AG08396 (cell line): ENCODE results near the gene FOXL2NB.

Experiments
- DNase-seq: peaks from one replicate; pipeline ENCODE4 v3.0.0; 2012; ENCODE audit warnings: low spot score, mixed read lengths

Gene FOXL2NB

DNA sequence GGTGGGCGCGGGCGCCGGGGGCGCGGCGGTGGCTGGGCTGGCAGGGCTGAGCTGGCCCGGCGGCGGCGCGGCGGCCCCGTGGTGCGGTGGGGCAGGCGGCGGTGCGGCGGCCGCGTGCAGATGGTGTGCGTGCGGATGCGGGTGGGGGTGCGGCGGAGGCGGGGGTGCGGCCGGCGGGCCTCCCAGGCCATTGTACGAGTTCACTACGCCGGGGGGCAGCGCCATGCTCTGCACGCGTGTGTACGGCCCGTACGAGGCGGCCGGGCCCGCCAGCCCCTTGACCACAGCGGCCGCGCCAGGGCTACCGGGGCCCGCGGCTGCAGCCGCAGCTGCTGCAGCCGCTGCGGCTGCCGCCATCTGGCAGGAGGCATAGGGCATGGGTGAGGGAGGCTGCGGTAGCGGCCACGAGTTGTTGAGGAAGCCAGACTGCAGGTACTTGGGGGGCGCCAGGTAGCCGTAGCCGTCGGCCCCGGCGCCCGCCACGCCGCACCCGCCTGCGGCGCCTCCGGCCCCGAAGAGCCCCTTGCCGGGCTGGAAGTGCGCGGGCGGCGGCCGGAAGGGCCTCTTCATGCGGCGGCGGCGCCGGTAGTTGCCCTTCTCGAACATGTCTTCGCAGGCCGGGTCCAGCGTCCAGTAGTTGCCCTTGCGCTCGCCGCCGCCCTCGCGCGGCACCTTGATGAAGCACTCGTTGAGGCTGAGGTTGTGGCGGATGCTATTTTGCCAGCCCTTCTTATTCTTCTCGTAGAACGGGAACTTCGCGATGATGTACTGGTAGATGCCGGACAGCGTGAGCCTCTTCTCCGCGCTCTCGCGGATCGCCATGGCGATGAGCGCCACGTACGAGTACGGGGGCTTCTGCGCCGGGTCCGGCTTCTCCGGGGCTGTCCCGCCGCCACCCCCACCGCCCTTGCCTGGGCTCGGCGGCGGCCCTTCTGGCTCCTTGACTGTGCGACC, 1.0 kb upstream of the FOXL2NB start:
- no peak for DNase-seq

DNA sequence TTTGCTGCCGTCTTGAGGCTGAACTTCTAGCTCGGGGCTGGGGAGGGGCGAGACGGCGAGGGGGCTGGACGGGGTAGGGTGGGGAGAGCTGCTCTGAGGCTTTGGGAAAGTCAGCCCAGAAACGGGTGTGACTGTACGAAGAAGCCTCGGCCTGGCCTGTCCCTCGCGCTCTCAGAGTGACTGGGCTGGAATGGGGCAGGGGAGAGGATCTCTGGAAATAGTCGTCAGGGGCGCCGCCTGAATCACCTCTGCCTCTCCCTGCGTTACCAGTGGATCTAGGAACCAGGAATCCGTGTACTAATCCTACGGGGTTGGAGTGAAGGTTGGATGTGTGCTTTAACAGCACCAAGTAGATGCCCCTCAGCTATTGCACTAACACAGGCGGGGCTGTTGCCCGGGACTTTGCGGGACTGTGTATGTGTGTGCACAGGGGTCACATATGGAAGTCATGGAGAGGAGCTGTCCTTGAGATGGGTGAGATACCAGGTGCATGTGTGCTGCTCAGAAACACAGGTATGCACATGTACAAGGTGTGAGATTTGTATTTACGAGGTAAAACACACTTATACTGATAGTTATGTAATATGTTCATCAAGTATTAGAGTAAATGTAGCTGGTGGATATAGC, 591 bp downstream of the FOXL2NB start:
- DNase-seq = no peak

DNA sequence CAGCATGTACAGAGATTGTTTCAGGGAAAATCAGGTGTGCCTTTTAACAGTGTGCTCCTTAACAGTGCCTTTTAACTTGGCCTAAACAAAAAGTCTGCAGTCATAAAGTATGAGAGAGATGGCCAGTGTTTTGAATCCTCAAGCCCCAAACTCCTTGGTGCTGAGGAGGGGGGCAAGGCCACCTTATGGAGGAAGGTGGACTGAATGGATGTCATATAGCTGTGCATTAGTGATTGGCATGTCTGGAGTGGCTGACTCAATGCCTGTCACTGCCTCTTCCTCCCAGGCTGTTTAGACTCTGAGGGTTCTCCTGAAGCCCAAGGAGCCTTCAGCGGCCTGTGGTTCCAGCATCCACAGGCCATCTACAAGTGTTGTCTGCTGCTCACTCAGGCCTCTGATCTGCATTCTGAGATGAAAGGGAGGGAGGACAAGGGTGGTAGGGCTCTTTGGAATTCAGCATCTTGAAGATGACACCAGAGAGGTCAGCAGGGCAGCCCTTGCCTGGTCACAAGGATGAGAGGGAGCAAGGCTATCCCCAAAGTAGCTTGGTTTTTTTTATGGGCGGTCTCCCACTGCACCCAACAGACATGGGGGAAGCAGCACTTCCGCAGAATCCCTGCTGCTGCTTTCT, 1.5 kb downstream of the FOXL2NB start:
- DNase-seq = no peak

DNA sequence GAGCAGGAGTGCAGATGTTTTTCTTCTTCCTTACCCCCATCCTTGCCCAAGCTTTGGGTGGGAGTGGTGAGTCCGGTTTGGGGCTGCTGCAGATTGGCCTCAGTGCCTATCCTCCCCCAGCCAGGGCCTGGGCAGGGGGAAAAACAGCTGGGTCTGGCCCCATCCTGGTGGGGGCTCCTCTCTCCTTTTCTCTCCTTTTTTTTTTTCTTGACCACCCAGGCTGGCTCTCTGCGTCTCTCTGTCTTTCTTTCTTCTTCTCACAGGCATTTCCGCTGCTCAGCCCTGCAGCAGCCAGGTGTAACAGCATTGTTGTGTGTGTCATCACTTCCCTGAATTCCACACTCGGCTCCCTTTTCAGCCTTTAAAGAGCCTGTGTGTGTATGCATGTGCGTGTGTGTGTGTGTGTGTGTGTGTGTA, 2.0 kb downstream of the FOXL2NB start:
- no peak for DNase-seq

DNA sequence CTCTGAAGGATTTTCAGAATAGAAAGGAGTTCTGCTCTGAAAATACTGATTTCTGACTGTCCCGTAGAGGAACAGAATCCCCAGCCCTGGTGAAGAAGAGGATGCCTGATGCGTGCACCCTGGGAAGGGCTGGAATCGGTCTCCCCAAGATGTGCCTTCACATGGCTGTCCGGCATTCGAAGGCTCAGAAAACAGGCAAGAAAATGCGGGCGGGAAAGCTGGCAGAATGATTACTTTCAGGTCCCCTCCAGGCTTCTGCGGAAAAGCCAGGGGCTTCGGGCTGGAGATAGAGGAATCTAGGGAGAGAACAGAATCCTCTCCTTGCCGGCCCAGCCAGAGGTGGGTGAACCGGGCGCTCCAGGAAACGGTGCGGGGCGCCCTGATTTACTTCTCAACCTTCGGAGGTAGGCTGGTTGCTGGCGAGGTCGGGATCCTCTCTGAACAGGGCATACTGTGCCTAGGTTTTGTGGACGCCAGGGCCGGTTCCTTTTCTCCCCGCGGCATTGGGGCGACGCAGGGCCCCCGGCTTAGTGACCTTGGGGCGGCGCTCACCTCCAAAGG, 2.5 kb downstream of the FOXL2NB start:
- no peak for DNase-seq

DNA sequence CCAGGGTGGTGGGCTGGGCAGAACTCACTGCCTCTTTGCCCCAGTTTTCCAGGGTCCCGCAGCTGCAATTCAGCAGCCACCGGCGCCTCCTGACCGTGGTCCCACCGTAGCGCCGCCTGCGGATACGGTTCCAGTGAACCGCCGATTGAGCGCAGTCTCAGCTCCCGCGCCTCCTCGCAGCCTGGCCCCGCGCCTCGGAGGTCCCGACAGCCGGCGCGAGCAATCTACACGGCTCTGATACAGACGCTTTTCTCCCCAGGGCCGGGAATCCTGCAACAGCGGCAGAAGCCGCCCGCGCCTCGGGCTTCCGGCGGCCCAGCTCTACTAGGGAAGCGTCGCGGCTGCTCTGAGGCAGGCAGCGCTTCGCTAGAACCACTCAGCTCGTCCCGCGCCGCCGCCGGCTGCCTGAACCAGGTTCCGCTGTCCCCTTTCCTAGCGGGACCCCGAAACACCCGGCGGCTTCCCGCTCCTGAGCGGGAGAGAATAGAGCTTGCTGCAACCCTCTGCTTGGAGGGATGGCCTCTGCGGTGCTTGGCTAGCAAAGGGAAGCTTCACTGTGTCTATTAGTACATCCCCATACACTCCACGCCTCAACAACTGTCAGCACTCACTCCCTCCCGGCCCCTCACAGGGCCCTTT, 3.1 kb downstream of the FOXL2NB start:
- no peak for DNase-seq

DNA sequence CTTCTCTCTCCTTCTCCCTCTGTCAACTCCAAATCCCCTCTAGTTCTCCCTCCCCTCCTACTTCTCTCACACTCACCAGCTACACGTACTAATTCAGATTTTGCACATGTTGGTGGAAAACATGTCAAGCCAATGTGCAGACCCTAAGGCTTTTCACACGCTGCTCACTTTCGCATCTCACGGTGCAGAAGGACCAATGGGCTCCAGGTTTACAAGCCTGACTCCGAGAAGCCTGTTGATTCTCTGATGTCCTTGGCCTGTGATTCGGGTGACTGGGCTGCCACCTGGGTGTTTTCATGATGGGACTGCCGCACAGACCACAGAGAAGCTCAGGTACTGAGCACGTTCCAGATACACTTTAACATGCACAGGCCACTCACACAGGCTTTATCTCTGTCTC, 3.7 kb downstream of the FOXL2NB start:
- no peak for DNase-seq

DNA sequence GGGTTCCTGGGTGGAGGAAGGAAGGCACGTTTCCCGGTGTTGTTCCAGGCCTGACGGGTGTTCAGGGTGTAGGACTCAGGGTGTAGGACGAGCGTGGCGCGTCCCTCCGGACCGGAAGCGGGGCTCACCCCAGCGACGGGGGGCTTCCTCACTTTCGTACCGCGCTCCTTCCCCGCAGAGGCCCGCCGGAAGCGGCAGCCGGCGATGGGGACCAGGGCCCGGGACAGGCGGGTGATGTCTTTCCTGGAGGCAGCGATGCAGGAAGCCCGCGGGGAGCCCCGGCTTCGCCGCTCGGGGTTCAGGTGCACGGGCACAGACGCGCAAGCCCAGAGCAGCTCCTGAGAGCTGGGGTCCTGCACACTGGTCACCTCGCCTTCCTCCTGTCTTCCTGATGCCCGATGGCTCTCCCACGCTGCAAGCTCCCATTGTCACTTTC, 13.4 kb downstream of the FOXL2NB start:
- no peak for DNase-seq

DNA sequence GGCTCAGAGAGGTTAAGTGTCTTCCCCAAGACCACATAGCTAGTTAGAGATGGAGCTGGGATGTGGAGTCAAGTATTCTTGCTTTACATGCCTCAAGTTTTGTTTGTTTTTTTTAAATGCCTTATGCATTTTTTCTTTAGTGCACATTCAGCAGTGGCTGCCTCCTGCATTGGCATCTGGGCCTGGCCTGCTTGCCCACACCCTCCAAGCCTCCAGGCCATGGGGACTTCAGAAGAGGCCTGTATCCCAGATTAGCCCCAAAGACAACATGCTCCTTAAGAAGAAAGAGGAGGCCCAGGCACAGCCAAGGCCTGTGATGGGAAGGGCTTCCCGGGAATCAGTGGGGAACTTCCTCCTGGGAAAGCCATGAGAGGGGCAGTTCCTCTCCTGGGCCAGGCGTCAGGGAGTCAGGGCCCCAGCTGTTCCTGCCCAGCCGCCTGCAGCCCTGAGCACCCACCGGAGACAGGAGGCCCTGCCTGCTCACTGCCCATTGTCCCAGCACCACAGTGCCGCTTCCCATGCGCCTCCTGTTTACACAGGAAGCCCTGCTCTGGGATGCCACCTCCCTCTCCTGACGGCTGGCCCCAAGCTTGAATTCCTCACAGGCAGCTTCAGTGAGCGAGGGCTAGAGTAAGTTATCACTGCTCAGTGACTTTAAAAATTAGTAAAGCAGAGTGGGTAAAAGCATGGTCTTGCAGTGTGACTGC, 16.0 kb downstream of the FOXL2NB start:
- DNase-seq = no peak

DNA sequence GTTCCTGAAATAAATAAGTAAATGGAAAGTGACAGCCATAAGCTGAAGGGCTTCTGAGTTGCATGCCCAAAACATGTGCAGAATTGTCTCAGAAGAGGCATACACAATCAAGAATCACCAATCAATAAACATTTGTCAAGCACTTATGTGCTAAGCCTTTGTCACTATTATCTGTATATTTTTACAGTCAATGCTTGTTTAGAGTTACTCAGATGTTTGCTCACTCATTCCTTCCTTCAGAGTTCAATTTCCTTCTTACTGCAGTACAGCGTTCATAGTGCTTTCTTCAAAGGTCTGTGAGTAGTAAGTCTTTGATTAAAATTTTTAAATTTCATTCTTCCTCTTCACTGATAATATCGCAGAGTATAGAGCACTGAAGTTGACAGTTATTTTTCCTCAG, 17.2 kb downstream of the FOXL2NB start:
- DNase-seq = no peak

DNA sequence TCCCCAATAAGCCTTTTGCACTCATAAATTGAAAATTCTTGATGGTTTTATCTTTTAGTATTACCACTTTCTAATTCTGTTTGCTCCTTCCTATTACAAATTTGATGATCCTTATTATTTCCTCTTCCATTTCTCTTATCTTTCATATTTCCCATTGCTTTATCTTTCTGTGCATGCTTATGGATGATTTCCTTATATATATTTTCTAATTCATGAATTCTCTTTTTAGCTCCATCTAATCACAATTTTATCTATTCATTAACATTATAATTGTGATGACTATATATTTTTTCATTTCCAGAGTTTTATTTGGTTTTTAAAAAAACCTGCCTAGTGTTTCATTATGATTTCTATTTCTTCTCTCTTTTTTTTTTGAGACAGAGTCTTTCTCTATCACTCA, 17.9 kb downstream of the FOXL2NB start:
- DNase-seq = no peak

DNA sequence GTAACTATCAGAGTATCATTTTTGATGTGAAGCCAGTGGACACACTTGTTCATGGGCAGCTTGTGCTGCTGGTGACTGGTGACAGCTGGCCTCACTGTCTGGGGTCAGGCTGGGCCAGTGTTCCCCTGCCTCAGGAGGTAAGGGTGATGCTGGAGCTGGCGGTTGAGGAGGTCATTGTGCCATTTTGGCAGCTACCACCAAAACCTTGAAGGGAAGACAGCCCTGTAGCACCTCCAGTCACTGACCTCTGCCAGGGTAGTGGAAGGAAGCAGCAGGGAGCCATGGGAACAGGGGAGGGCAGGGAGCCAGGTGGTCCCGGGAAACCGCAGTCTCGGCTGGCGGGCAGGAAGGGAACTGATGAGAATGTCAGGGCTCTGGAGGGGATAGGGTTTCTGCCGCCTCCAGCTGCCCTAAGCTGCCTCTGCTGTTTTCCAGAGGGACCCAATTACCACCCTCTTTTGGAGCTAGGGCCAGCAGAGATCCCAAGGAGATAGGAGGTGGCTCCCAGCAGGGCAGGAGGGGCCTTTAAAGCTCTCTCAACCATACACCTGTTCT, 24.8 kb downstream of the FOXL2NB start:
- no peak for DNase-seq

DNA sequence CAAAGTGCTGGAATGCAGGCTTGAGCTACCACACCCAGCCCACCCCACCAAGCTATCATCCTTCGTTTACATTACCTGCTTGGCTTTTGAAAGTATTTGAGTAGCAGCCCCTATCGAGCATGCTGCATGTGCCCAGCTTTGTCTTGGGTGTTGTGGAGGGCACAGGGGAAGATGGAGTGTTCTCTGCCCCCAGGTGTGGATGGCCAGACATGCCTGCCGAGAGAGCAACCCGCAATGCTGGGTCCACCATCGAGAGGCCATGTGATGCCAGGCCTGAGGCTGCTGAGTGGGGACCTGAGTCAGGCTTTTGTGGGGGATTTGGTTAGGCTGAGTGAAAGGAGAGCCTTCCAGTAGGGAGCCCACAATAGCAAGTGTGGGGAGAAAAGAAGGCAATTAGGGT, 25.9 kb downstream of the FOXL2NB start:
- DNase-seq = no peak

DNA sequence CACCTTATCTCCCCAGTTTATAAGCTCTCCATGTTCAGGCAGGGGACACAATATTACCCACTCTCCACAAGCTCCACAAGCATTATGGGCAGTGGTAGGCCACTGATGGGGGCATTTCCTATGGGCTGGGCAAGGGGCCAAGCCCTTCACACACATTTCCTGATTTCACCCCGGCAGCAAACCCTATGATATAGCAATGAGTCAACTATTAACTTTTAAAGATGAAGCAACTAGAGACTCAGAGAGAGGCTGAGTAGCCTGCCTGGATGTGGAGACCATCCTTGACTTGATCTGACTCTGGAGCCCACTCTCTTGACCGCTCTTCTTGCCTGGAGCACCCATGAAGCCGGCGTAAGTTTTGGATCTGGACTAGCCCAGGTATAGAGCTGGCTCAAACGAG, 27.4 kb downstream of the FOXL2NB start:
- DNase-seq = no peak

DNA sequence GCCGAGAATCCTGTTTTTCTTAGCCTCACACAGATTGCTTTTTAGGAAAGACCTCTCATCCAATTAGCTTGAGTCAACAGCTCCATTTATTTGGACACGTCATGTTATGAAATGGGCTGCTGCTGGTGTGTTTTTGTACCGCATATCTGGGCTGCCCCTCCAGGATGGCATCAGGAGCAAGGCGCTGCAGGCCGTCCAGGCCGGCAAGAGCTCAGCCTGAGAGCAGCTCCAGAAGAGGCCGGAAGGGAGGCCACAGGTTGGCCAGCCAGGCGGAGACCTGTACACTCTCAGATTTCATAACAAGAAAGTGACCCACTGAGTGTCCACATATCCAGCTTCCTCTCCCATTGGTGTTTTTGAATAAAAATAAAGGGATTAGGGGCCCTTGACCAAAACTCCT, 28.3 kb downstream of the FOXL2NB start:
- DNase-seq = no peak

DNA sequence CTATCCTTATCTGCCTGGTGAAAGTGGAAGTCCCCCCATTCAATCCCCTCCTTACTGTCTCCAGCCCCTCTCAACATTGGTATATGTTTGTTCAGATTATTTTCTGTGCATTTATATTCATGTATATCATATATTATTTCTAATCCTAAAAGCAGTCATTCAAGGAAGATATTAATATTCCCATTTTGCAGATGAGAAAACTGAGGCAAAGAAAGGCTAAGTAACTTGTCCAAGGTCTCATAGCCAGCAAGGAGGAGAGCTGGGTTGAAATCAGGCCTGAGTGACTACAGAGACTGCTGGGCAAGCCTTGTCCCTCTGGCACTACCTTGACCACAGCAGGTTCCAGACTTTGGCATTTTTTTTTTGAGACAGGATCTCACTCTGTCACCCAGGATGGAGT, 29.0 kb downstream of the FOXL2NB start:
- no peak for DNase-seq

DNA sequence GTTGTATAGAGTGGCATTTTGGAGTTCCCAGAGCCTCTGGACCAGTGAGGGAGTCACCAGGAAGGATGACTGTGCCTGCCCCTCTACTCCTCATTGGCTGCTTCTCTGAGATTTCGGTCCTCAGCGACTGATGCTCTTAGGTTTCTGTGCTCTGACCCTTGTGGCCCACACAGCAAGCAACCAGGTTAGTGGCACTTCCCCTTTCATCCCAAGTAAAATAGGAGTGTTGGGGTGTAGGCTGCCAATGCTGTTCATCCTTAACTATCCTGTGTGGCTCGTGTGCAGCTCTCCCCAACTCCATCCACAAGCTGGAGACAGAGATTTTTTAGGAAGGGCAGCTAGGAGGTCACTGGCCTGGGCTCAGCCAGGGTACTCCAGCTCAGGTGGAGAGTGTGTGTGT, 37.8 kb downstream of the FOXL2NB start:
- no peak for DNase-seq

DNA sequence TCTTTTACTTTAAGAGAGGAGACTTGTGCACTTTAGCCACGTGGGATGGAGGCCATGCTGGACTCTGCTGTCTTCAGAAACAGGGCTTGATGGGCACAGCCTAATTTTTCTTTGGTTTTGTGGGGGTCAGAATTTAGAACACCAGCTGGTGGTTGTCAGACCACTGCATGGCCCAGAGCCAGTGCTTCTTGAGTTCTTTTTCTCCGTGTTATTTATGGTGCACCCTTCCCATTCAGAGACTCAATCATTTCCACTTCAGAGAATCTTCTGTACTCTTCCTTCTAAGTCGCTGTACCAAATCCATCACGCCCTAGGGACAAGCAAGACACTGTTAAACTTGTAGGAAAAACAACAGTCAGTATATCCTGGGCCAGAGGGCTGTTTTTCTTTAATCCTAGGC, 38.9 kb downstream of the FOXL2NB start:
- no peak for DNase-seq

DNA sequence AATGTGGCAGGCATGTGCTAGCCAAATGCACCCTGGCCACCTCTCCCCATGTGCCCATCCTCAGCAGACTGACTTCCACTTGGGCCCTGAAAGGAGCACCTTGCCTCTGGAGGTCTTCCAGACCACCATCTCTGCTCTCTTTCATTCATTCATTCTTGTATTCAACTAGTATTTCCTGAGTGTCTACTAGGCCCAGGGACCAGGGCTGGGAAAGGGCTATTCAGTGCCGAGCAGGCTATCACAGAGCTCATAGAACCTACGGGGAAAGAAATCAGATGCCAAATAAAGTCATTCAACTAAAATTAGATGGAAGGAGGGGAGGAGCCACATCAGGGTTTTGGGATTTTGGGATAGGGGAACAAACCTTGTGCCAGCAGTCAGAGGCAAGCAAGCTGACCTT, 40.2 kb downstream of the FOXL2NB start:
- no peak for DNase-seq

DNA sequence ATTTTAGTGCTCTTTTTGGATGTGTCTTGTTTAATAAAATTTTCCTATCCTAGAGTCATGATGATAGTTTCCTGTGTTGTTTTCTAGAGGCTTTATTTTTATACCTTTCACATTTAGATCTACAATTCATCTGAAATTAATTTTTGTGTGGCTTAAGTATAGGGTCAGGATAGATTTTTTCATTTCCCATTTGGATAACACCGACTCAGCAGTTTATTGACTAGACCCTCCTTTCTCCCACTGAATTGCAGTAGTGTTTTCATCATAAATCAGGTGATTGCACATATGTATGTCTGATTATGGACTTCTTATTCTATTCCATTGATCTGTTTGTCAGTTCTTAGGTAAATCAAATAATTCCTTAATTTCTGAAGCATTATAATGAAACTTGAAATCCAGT, 48.7 kb downstream of the FOXL2NB start:
- no peak for DNase-seq
